Liver (tissue), 9 donors: ENCODE measurements around the gene CAMK1D. TPM values are rescaled to one million over a fixed set of nuclear protein-coding genes. Genes with fewer than 3 reads are reported as not detected.
A peak's percentile ranks its signal among the peaks of the same experiment; 100 is the strongest.

ENCODE experiments used
- DNase-seq: peaks from one replicate; pipeline ENCODE4 v3.0.0-alpha.2; 2017; ENCODE audit warnings: low spot score
- H3K27ac ChIP-seq, 2 donors: one replicate each; pipeline ENCODE4 v1.7.0; 2013; ENCODE audit warnings: inconsistent platforms in 2 of 2, low read length in 2 of 2, control low read depth in 1 of 2, low read depth in 1 of 2, mild to moderate bottlenecking in 1 of 2
- H3K27me3 ChIP-seq, 4 donors: one replicate each; pipeline versions ENCODE4 v1.6.1 to v1.7.0; 2013; ENCODE audit warnings: low read length in 3 of 4, inconsistent platforms in 1 of 4, mild to moderate bottlenecking in 1 of 4, moderate library complexity in 1 of 4; ENCODE audit not compliant: control insufficient read depth in 4 of 4, insufficient read depth in 4 of 4
- H3K36me3 ChIP-seq, 4 donors: one replicate each; pipeline versions ENCODE4 v1.6.1 to v1.7.0; 2013; ENCODE audit warnings: low read length in 3 of 4, mild to moderate bottlenecking in 3 of 4, low read depth in 1 of 4, moderate library complexity in 1 of 4; ENCODE audit not compliant: control insufficient read depth in 4 of 4, insufficient read depth in 3 of 4
- H3K4me1 ChIP-seq, 4 donors: one replicate each; pipeline versions ENCODE4 v1.6.1 to v1.7.0; 2013; ENCODE audit warnings: low read length in 3 of 4, mild to moderate bottlenecking in 3 of 4, moderate library complexity in 1 of 4; ENCODE audit not compliant: control insufficient read depth in 4 of 4, insufficient read depth in 4 of 4
- H3K4me3 ChIP-seq, 3 donors: one replicate each; pipeline versions ENCODE4 v1.6.1 to v1.7.0; 2013; ENCODE audit warnings: low read length in 3 of 3, control low read depth in 1 of 3, low read depth in 1 of 3, mild to moderate bottlenecking in 1 of 3
- H3K9ac ChIP-seq, 2 donors: one replicate each; pipeline ENCODE4 v1.7.0; 2013; ENCODE audit warnings: low read length in 2 of 2, mild to moderate bottlenecking in 2 of 2, moderate library complexity in 2 of 2, control low read depth in 1 of 2, low read depth in 1 of 2
- H3K9me3 ChIP-seq, 4 donors: one replicate each; pipeline versions ENCODE4 v1.6.1 to v1.7.0; 2013; ENCODE audit warnings: low read length in 3 of 4; ENCODE audit not compliant: control insufficient read depth in 4 of 4
- EGR1 ChIP-seq, 2 donors: IDR thresholded peaks; 2 replicates each; pipeline ENCODE4 v1.6.1; 2016 to 2018; ENCODE audit warnings: antibody characterized with exemption in 2 of 2, low read depth in 2 of 2
- GABPA ChIP-seq, 2 donors: IDR thresholded peaks in 1 of 2; conservative IDR thresholded peaks in 1 of 2; 2 replicates each; pipeline ENCODE4 v1.6.1; 2016; ENCODE audit warnings: antibody characterized with exemption in 2 of 2, mild to moderate bottlenecking in 1 of 2, moderate library complexity in 1 of 2
- HNF4G ChIP-seq: IDR thresholded peaks from 2 replicates; pipeline ENCODE4 v1.6.1; 2016; ENCODE audit warnings: antibody characterized with exemption
- JUND ChIP-seq, 2 donors: IDR thresholded peaks; 2 replicates each; pipeline ENCODE4 v1.6.1; 2016; ENCODE audit warnings: antibody characterized with exemption in 2 of 2
- RAD21 ChIP-seq, 2 donors: IDR thresholded peaks; 2 replicates each; pipeline ENCODE4 v1.6.1; 2016; ENCODE audit warnings: antibody characterized with exemption in 2 of 2, mild to moderate bottlenecking in 2 of 2
- SP1 ChIP-seq: IDR thresholded peaks from 2 replicates; pipeline ENCODE4 v1.6.1; 2018; ENCODE audit warnings: antibody characterized with exemption, mild to moderate bottlenecking
- TAF1 ChIP-seq: conservative IDR thresholded peaks from 2 replicates; pipeline ENCODE4 v1.6.1; 2016; ENCODE audit warnings: antibody characterized with exemption, mild to moderate bottlenecking
- YY1 ChIP-seq: IDR thresholded peaks from 2 replicates; pipeline ENCODE4 v1.6.1; 2016; ENCODE audit warnings: antibody characterized with exemption, mild to moderate bottlenecking
- WGBS: extraction: QIAGEN DNeasy Blood & Tissue Kit; methylation state at CpG from one replicate; pipeline ENCODE4 v1.1.7; 2013; 5-methylcytosine and 5-hydroxymethylcytosine counted together
- polyA plus RNA-seq, 2 donors: library from polyadenylated mRNA; stranded (reverse) in 1 of 2; unstranded in 1 of 2; fragments of 200-250 nt in 1 of 2; fragments of >200 nt in 1 of 2; fragmentation: Nextera tagmentation in 1 of 2; extraction: Ambion mirVana in 1 of 2; gene quantifications; one replicate each; pipeline versions ENCODE4 v1.2.1 to v1.2.3, GENCODE V29; 2013 to 2015
- total RNA-seq, 2 donors: library from RNA; depleted of rRNA; stranded (reverse); fragments of >200 nt; gene quantifications; one replicate each; pipeline ENCODE4 v1.2.3, GENCODE V29; 2014
- TF ChIP-seq, protein P1 (sequence below): IDR thresholded peaks from 2 replicates; pipeline ENCODE4 v1.6.1; 2016; ENCODE audit warnings: antibody characterized with exemption, mild to moderate bottlenecking
- TF ChIP-seq, protein P2 (sequence below): IDR thresholded peaks from 2 replicates; pipeline ENCODE4 v1.6.1; 2016; ENCODE audit warnings: antibody characterized with exemption
- TF ChIP-seq, protein P3 (sequence below): fragments of 150-350 bp; IDR thresholded peaks from 2 replicates; pipeline ENCODE4 v1.5.1; 2017; ENCODE audit warnings: improper control_type of control experiment, low read depth, low read length; ENCODE audit not compliant: missing input control
- TF ChIP-seq, protein P4 (sequence below): IDR thresholded peaks from 2 replicates; pipeline ENCODE4 v1.6.1; 2016; ENCODE audit warnings: antibody characterized with exemption
- donor health status: healthy.
- donor health status: healthy.
- donor health status: healthy.
- donor health status: healthy.
- donor health status: healthy.

The CAMK1D gene
- total and polyA plus RNA-seq, 4 donors: 2.7 to 10.1 (median 4.2) TPM

DNA sequence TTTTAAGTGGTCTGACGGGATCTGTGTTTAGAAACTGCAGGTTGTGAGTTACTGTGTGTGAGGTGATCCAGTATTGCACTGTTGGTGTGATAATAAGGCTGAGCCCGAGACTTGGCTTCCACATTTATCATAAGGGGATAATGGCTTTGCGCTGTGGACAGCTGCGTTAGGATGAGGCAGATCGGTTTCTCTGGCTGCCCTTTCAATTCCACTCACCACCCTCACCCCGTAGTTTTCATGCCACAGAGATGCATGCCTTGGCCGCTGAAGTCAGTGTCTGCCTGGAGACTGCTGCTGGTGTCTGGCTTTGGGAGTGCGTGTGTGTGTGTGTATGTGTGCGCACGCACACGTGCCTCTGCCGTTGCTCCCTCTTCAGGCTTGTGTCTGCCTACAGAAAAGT, 379.1 kb downstream of the CAMK1D start:
- no peak overlapping the region for H3K4me3 ChIP-seq
- no peaks in the 10 kb centered on the region for H3K9me3 ChIP-seq
- H3K27ac ChIP-seq: no peak overlapping the region
- no peaks in the 10 kb centered on the region for H3K27me3 ChIP-seq
- peaks cover 0 to 3% (median 0%) of the 10 kb centered on the region in 4 donors for H3K36me3 ChIP-seq
- no peaks in the 10 kb centered on the region for H3K4me1 ChIP-seq
- no peak for DNase-seq
- no peak for TF ChIP-seq EGR1 (IDR thresholded peaks at IDR 0.05; ENCODE audit: low read depth in 2 of 2)
- no peak for TF ChIP-seq TAF1
- no peak overlapping the region for H3K9ac ChIP-seq
- 89% methylated on average over 12 of the region's 12 CpGs for WGBS

DNA sequence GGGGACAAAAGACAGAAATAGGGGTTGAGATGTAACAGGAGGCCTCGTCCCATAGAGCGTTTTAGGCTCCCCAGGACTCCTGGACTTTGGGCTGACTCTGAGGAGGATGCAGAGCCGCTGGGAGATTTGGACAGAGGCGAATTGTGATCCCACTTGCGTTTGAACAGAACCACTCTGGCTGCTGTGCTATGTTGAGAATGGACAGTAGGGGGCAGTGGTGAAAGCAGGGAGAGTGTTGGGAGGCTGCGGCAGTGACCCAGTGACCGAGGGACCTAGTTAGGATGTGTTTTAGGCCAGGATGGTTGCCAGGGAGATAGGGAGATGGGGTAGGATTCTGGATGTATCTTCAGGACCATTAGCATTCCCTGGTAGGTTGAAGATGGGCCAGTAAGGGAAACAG, 380.5 kb downstream of the CAMK1D start:
- no peak for DNase-seq
- 81% methylated on average over 7 of the region's 7 CpGs for WGBS
- Histone ChIP-seq H3K9me3 (no peaks in the 10 kb centered on the region), H3K27me3 (no peaks in the 10 kb centered on the region), H3K36me3 (peaks cover 0 to 3% (median 0%) of the 10 kb centered on the region in 4 donors), H3K27ac (no peak overlapping the region), H3K4me3 (no peak overlapping the region), H3K4me1 (no peaks in the 10 kb centered on the region), H3K9ac (no peak overlapping the region)
- TF ChIP-seq EGR1 (IDR thresholded peaks at IDR 0.05; ENCODE audit: low read depth in 2 of 2) (no peak), SP1 (no peak), RAD21 (IDR thresholded peaks at IDR 0.05) (peak in 1 of 2 donors; percentile 65)
- TF ChIP-seq, protein P1, sequence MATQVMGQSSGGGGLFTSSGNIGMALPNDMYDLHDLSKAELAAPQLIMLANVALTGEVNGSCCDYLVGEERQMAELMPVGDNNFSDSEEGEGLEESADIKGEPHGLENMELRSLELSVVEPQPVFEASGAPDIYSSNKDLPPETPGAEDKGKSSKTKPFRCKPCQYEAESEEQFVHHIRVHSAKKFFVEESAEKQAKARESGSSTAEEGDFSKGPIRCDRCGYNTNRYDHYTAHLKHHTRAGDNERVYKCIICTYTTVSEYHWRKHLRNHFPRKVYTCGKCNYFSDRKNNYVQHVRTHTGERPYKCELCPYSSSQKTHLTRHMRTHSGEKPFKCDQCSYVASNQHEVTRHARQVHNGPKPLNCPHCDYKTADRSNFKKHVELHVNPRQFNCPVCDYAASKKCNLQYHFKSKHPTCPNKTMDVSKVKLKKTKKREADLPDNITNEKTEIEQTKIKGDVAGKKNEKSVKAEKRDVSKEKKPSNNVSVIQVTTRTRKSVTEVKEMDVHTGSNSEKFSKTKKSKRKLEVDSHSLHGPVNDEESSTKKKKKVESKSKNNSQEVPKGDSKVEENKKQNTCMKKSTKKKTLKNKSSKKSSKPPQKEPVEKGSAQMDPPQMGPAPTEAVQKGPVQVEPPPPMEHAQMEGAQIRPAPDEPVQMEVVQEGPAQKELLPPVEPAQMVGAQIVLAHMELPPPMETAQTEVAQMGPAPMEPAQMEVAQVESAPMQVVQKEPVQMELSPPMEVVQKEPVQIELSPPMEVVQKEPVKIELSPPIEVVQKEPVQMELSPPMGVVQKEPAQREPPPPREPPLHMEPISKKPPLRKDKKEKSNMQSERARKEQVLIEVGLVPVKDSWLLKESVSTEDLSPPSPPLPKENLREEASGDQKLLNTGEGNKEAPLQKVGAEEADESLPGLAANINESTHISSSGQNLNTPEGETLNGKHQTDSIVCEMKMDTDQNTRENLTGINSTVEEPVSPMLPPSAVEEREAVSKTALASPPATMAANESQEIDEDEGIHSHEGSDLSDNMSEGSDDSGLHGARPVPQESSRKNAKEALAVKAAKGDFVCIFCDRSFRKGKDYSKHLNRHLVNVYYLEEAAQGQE: no peak
- TF ChIP-seq, protein P2, sequence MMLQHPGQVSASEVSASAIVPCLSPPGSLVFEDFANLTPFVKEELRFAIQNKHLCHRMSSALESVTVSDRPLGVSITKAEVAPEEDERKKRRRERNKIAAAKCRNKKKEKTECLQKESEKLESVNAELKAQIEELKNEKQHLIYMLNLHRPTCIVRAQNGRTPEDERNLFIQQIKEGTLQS: no peak
- TF ChIP-seq, protein P3, sequence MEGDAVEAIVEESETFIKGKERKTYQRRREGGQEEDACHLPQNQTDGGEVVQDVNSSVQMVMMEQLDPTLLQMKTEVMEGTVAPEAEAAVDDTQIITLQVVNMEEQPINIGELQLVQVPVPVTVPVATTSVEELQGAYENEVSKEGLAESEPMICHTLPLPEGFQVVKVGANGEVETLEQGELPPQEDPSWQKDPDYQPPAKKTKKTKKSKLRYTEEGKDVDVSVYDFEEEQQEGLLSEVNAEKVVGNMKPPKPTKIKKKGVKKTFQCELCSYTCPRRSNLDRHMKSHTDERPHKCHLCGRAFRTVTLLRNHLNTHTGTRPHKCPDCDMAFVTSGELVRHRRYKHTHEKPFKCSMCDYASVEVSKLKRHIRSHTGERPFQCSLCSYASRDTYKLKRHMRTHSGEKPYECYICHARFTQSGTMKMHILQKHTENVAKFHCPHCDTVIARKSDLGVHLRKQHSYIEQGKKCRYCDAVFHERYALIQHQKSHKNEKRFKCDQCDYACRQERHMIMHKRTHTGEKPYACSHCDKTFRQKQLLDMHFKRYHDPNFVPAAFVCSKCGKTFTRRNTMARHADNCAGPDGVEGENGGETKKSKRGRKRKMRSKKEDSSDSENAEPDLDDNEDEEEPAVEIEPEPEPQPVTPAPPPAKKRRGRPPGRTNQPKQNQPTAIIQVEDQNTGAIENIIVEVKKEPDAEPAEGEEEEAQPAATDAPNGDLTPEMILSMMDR: no peak

DNA sequence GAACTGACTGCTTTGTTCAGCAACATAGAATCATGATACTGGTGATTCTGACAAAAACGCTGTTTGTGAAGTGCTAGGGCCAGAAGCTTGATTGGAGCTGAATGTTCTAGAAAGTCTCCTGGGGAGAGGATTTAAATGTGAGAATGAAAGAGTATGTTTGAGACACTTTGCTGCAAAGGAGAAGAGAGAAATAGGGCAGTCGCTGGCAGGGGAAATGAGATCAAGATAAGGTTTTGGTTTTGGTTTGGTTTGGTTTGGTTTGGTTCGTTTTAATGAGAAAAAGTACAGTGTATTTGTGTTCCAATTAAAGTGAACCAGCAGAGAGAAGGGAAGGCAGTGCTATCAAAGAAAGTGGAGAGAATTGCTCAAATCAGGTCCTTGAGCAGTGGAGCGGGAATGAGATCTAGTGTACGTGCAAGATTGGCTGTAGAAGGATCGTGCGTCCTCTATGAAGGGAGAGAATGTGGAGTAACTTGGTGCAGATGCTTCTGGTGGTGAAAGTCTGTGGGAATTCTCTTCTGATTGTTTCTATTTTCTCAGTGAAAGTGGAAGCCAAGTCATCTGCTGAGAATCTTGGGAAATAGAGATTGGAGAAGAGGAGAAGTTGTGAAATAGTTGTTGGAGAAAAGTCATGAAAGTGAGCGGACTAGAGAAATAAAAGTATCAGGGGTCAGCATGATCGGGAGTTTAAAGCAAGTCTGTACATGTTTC, 381.6 kb downstream of the CAMK1D start:
- H3K4me3 ChIP-seq: no peak overlapping the region
- no peaks in the 10 kb centered on the region for H3K9me3 ChIP-seq
- DNase-seq: no peak
- no peaks in the 10 kb centered on the region for H3K27me3 ChIP-seq
- H3K36me3 ChIP-seq: peaks cover 0 to 3% (median 0%) of the 10 kb centered on the region in 4 donors
- H3K9ac ChIP-seq: no peak overlapping the region
- H3K27ac ChIP-seq: no peak overlapping the region
- no peaks in the 10 kb centered on the region for H3K4me1 ChIP-seq
- TF ChIP-seq, protein P1: no peak
- TF ChIP-seq EGR1 (IDR thresholded peaks at IDR 0.05; ENCODE audit: low read depth in 2 of 2) (no peak), HNF4G (no peak), RAD21 (IDR thresholded peaks at IDR 0.05) (no peak), GABPA (IDR thresholded peaks at IDR 0.05 in 1 of 2, conservative IDR thresholded peaks at IDR 0.05 in 1 of 2) (no peak), YY1 (no peak), JUND (IDR thresholded peaks at IDR 0.05) (no peak), SP1 (no peak)
- TF ChIP-seq, protein P4, sequence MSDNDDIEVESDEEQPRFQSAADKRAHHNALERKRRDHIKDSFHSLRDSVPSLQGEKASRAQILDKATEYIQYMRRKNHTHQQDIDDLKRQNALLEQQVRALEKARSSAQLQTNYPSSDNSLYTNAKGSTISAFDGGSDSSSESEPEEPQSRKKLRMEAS: no peak
- TF ChIP-seq, protein P3: no peak
- 81% methylated on average over 9 of the region's 9 CpGs for WGBS
